ENCODE data around the gene ELMO1. TPM values are rescaled to one million over a fixed set of nuclear protein-coding genes. Genes with fewer than 3 reads are reported as not detected.

The ELMO1 gene
- polyA plus RNA-seq, 1 experiment: not detected

DNA sequence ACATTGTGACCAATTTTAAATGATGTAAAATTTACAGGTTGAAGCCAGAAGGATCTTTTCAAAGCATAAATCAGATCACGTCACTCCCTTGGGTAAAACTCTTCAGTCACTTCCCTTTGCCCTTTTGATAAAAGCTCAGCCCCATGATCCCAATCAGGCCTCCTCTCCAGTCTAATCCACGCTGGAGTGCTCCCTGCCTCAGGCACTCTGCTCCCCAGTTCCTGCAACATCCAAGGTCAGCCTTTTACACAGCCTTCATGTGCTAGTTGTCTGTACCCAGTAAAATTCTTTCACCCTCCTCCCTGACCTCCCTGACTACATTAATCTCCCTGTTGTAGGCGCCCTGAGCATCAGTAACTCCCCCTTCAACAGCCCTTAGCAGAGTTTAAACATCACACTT lies 14.1 kb downstream of the ELMO1 start:
- DNase-seq (ENCODE audit: low read depth): no peak
- POLR2A ChIA-PET: no interaction called here
- CTCF ChIA-PET: no interaction called here

DNA sequence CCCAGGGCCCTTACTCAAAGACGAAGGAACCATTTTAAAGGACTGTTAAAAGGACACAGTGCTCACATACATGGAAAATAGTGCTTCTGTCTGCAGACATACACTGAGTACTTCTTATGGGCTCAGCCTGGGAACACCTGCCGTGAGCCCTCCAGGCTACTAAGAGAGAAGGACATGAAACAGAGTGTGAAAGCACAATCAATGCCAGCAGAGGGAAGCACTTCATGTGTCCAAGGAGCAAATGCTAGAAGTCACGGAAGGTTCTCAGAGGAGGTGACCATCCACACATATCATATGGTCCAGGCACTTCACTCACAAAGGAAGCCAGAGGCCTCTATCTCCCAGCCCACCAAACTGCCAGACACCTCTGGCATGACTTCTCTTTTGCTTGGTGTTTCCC lies 15.5 kb downstream of the ELMO1 start:
- no peak for DNase-seq (ENCODE audit: low read depth)
- ChIA-PET CTCF (no interaction called here), POLR2A (no interaction called here)
- TF ChIP-seq, protein P1, sequence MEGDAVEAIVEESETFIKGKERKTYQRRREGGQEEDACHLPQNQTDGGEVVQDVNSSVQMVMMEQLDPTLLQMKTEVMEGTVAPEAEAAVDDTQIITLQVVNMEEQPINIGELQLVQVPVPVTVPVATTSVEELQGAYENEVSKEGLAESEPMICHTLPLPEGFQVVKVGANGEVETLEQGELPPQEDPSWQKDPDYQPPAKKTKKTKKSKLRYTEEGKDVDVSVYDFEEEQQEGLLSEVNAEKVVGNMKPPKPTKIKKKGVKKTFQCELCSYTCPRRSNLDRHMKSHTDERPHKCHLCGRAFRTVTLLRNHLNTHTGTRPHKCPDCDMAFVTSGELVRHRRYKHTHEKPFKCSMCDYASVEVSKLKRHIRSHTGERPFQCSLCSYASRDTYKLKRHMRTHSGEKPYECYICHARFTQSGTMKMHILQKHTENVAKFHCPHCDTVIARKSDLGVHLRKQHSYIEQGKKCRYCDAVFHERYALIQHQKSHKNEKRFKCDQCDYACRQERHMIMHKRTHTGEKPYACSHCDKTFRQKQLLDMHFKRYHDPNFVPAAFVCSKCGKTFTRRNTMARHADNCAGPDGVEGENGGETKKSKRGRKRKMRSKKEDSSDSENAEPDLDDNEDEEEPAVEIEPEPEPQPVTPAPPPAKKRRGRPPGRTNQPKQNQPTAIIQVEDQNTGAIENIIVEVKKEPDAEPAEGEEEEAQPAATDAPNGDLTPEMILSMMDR (IDR thresholded peaks at IDR 0.05; ENCODE audit: insufficient read depth, low read depth, low read length): no peak
- no peaks in the 10 kb centered on the region for H3K36me3 ChIP-seq (ENCODE audit: control insufficient read depth, insufficient read depth, low read length)
- H3K4me3 ChIP-seq (ENCODE audit: low read depth, low read length): no peak overlapping the region
- H3K27me3 ChIP-seq (ENCODE audit: control insufficient read depth, insufficient read depth, low read length): no peaks in the 10 kb centered on the region; the same call in 1 of the 2 replicates

More for the DNA sequence above, 14.1 kb downstream of the ELMO1 start:
- H3K4me3 ChIP-seq (ENCODE audit: low read depth, low read length): no peak overlapping the region
- H3K27me3 ChIP-seq (ENCODE audit: control insufficient read depth, insufficient read depth, low read length): no peaks in the 10 kb centered on the region; the same call in 1 of the 2 replicates
- TF ChIP-seq, protein P1 (IDR thresholded peaks at IDR 0.05; ENCODE audit: insufficient read depth, low read depth, low read length): no peak
- no peaks in the 10 kb centered on the region for H3K36me3 ChIP-seq (ENCODE audit: control insufficient read depth, insufficient read depth, low read length)

DNA sequence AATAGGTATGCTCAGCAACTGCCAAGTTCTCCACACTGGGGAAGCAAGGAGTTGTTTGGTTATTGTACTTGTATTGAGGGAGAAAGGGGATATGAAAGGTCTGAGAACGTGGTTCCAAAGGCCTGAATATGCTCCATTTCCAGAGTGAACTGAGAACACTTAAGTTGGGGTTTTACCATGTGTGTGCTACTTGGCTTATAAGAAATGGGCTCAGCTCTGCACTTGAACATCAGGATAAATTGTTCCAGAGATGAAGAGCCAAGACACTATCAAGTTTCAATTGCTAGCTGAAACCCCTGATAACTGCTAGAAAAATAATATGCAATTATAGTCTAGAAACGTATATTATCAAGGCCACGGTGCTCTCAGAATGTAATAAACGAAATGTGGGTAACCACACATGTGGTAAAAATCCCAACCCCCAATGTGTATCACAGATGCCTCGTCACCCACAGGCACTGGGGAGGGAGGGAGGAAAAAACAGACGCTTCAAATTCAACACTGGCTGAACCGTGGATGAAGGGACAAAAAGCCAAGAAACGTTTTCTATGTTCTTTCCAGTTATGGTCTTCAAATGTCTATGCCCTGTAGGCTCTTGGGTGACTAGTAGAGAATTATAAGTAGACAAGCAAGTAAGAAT lies 16.3 kb downstream of the ELMO1 start:
- POLR2A ChIA-PET: no interaction called here

DNA sequence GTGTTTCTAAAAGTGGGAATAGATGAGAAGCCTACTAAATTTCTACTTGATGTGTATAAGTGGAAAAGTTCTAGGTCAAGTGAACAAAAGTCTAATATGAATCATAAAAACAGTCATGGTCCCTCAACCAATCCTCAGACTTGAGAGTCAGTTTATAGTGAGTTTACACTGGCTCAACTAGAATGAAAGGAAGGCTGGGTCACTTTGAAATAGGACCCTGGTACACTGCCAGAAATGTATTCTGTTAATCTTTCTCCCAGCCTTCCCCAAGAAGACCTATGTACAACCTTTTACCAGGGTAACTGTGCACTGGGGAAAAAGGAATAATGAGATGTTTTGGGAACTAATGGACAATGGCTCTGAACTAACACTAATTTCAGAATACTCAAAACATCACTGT lies 17.3 kb downstream of the ELMO1 start:
- Histone ChIP-seq H3K36me3 (ENCODE audit: control insufficient read depth, insufficient read depth, low read length) (no peaks in the 10 kb centered on the region), H3K4me3 (ENCODE audit: low read depth, low read length) (no peak overlapping the region), H3K27me3 (ENCODE audit: control insufficient read depth, insufficient read depth, low read length) (no peaks in the 10 kb centered on the region; the same call in 1 of the 2 replicates)
- CTCF ChIA-PET: no interaction called here
- TF ChIP-seq, protein P1 (IDR thresholded peaks at IDR 0.05; ENCODE audit: insufficient read depth, low read depth, low read length): no peak
- no peak for DNase-seq (ENCODE audit: low read depth)
- POLR2A ChIA-PET: no interaction called here

More for the DNA sequence above, 16.3 kb downstream of the ELMO1 start:
- H3K27me3 ChIP-seq (ENCODE audit: control insufficient read depth, insufficient read depth, low read length): no peaks in the 10 kb centered on the region; the same call in 1 of the 2 replicates
- H3K36me3 ChIP-seq (ENCODE audit: control insufficient read depth, insufficient read depth, low read length): no peaks in the 10 kb centered on the region
- no peak overlapping the region for H3K4me3 ChIP-seq (ENCODE audit: low read depth, low read length)
- DNase-seq (ENCODE audit: low read depth): no peak
- CTCF ChIA-PET: no interaction called here
- TF ChIP-seq, protein P1 (IDR thresholded peaks at IDR 0.05; ENCODE audit: insufficient read depth, low read depth, low read length): no peak

DNA sequence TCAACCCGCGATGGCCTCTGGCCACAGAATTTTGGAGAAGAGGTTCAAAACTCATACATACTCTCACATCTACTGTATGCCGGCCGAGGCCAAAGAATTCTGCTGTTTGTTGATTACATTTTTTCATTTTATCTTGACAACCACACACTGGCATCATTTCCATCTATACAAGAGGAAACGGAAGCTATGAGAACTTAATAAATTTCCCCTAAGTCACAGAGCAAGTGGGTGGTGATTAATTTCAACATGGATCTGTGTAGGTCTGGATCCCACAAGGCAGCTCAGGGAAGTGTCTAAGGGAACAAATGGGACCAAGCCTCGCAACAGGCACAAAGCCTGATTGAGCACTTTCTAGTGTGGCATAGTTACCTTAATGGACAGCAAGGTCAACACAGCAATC lies 18.0 kb downstream of the ELMO1 start:
- no peaks in the 10 kb centered on the region; the same call in 1 of the 2 replicates for H3K27me3 ChIP-seq (ENCODE audit: control insufficient read depth, insufficient read depth, low read length)
- no peaks in the 10 kb centered on the region for H3K36me3 ChIP-seq (ENCODE audit: control insufficient read depth, insufficient read depth, low read length)
- no peak for DNase-seq (ENCODE audit: low read depth)
- ChIA-PET CTCF (no interaction called here), POLR2A (no interaction called here)
- no peak overlapping the region for H3K4me3 ChIP-seq (ENCODE audit: low read depth, low read length)
- TF ChIP-seq, protein P1 (IDR thresholded peaks at IDR 0.05; ENCODE audit: insufficient read depth, low read depth, low read length): no peak

Measured in BJ (cell line).